ENCODE data around the gene SORL1.

Gene SORL1

GRCh38 chr11:121444526-121444925 lies 7.6 kb upstream of the SORL1 start:
- TF ChIP-seq CEBPB (IDR thresholded peaks at IDR 0.05) (no peak), TCF12 (IDR thresholded peaks at IDR 0.05; ENCODE audit: low read depth) (no peak), CREB1 (IDR thresholded peaks at IDR 0.05; ENCODE audit: low read depth) (no peak), RAD21 (IDR thresholded peaks at IDR 0.05; ENCODE audit: low read depth) (no peak), YY1 (IDR thresholded peaks at IDR 0.05; ENCODE audit: low read depth) (no peak), MAX (IDR thresholded peaks at IDR 0.05) (no peak), TAF1 (IDR thresholded peaks at IDR 0.05; ENCODE audit: low read depth) (no peak), TEAD4 (IDR thresholded peaks at IDR 0.05) (no peak), EP300 (IDR thresholded peaks at IDR 0.05; ENCODE audit: borderline replicate concordance) (no peak), ZBTB7A (IDR thresholded peaks at IDR 0.05; ENCODE audit: low read depth) (no peak)

DNA sequence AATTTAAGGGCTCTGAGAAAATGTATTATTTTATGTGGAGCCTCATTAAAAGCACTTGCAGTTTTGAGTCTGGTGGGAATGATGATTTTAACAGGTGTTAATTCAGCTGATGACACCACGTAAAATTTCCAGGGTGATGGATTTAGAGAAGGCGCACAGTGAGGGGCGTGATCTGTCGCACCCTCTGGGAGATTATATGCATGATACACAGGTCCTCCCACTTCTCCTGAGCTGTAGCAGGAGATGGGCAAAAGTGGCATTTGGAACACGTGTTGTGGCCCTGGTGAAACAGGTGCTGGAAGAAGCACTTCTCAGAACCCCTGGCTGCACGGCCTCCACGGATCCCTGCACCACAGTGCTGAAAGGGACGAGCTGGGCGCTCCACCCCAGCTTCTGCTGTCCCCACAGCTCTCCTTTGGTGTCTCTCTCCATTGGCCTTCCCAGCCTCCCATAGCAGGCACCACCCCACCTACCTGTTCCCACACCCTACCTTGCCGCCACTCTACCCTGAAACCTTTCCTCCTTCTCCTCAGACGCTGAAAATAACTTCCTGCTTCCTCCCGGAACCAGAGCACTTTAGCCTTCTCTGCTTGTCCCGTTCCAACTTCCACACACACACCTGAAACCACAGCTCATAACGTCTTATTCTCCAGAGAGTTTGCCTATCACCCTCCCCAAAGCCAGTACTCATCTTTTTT lies 6.9 kb upstream of the SORL1 start:
- TF ChIP-seq TEAD4 (IDR thresholded peaks at IDR 0.05) (no peak), TCF12 (IDR thresholded peaks at IDR 0.05; ENCODE audit: low read depth) (no peak), RAD21 (IDR thresholded peaks at IDR 0.05; ENCODE audit: low read depth) (no peak), CEBPB (IDR thresholded peaks at IDR 0.05) (no peak), FOXM1 (IDR thresholded peaks at IDR 0.05; ENCODE audit: borderline replicate concordance, low read depth) (no peak), YY1 (IDR thresholded peaks at IDR 0.05; ENCODE audit: low read depth) (no peak), TAF1 (IDR thresholded peaks at IDR 0.05; ENCODE audit: low read depth) (no peak), USF1 (IDR thresholded peaks at IDR 0.05) (no peak), CREB1 (IDR thresholded peaks at IDR 0.05; ENCODE audit: low read depth) (no peak), ZBTB7A (IDR thresholded peaks at IDR 0.05; ENCODE audit: low read depth) (no peak), NFIC (IDR thresholded peaks at IDR 0.05) (no peak), EP300 (IDR thresholded peaks at IDR 0.05; ENCODE audit: borderline replicate concordance) (no peak), EGR1 (IDR thresholded peaks at IDR 0.05) (no peak), MAX (IDR thresholded peaks at IDR 0.05) (no peak)
- TF ChIP-seq, protein P1, sequence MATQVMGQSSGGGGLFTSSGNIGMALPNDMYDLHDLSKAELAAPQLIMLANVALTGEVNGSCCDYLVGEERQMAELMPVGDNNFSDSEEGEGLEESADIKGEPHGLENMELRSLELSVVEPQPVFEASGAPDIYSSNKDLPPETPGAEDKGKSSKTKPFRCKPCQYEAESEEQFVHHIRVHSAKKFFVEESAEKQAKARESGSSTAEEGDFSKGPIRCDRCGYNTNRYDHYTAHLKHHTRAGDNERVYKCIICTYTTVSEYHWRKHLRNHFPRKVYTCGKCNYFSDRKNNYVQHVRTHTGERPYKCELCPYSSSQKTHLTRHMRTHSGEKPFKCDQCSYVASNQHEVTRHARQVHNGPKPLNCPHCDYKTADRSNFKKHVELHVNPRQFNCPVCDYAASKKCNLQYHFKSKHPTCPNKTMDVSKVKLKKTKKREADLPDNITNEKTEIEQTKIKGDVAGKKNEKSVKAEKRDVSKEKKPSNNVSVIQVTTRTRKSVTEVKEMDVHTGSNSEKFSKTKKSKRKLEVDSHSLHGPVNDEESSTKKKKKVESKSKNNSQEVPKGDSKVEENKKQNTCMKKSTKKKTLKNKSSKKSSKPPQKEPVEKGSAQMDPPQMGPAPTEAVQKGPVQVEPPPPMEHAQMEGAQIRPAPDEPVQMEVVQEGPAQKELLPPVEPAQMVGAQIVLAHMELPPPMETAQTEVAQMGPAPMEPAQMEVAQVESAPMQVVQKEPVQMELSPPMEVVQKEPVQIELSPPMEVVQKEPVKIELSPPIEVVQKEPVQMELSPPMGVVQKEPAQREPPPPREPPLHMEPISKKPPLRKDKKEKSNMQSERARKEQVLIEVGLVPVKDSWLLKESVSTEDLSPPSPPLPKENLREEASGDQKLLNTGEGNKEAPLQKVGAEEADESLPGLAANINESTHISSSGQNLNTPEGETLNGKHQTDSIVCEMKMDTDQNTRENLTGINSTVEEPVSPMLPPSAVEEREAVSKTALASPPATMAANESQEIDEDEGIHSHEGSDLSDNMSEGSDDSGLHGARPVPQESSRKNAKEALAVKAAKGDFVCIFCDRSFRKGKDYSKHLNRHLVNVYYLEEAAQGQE (IDR thresholded peaks at IDR 0.05; ENCODE audit: low read depth) = no peak

DNA sequence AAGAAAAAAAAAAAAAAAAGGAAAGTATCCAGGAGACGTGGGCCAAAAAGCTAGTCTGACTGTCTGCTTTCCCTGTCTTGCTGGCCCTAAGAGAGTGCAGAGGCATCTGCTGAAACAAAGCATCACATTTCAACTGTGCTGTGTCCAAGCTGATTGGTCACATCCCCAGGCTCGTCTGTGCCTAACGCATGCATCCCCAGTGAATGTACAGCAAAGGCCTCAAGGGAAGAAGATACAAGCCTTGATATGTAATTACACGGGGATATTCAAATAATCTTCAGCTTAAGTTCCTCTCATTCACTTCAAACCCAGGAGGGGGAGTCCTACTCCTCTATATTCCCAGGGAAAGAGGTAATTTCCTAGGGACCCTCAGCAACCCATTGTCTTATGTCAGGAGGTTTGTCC lies 5.4 kb upstream of the SORL1 start:
- no peak for TF ChIP-seq USF1 (IDR thresholded peaks at IDR 0.05)
- peak; percentile 42 for TF ChIP-seq RAD21 (IDR thresholded peaks at IDR 0.05; ENCODE audit: low read depth)
- TF ChIP-seq CREB1 (IDR thresholded peaks at IDR 0.05; ENCODE audit: low read depth) = no peak

GRCh38 chr11:121448011-121448410 lies 4.1 kb upstream of the SORL1 start:
- TF ChIP-seq MAX (IDR thresholded peaks at IDR 0.05) (no peak), CEBPB (IDR thresholded peaks at IDR 0.05) (no peak), YY1 (IDR thresholded peaks at IDR 0.05; ENCODE audit: low read depth) (no peak), EP300 (IDR thresholded peaks at IDR 0.05; ENCODE audit: borderline replicate concordance) (no peak), CREB1 (IDR thresholded peaks at IDR 0.05; ENCODE audit: low read depth) (no peak), TEAD4 (IDR thresholded peaks at IDR 0.05) (no peak), NFIC (IDR thresholded peaks at IDR 0.05) (no peak), USF1 (IDR thresholded peaks at IDR 0.05) (no peak), RAD21 (IDR thresholded peaks at IDR 0.05; ENCODE audit: low read depth) (no peak), FOXM1 (IDR thresholded peaks at IDR 0.05; ENCODE audit: borderline replicate concordance, low read depth) (no peak), TAF1 (IDR thresholded peaks at IDR 0.05; ENCODE audit: low read depth) (no peak), TCF12 (IDR thresholded peaks at IDR 0.05; ENCODE audit: low read depth) (no peak), ZBTB7A (IDR thresholded peaks at IDR 0.05; ENCODE audit: low read depth) (no peak), EGR1 (IDR thresholded peaks at IDR 0.05) (no peak)
- TF ChIP-seq, protein P1 (IDR thresholded peaks at IDR 0.05; ENCODE audit: low read depth) = no peak

- no peak for TF ChIP-seq NFIC (IDR thresholded peaks at IDR 0.05)
- no peak for TF ChIP-seq MAX (IDR thresholded peaks at IDR 0.05)
- no peak for TF ChIP-seq ZBTB7A (IDR thresholded peaks at IDR 0.05; ENCODE audit: low read depth)
- TF ChIP-seq CEBPB (IDR thresholded peaks at IDR 0.05) = no peak
- TF ChIP-seq EGR1 (IDR thresholded peaks at IDR 0.05) = no peak
- TF ChIP-seq USF1 (IDR thresholded peaks at IDR 0.05) = no peak
- no peak for TF ChIP-seq FOXM1 (IDR thresholded peaks at IDR 0.05; ENCODE audit: borderline replicate concordance, low read depth)
- TF ChIP-seq, protein P1 (IDR thresholded peaks at IDR 0.05; ENCODE audit: low read depth) = no peak
- TF ChIP-seq TAF1 (IDR thresholded peaks at IDR 0.05; ENCODE audit: low read depth) = no peak
- no peak for TF ChIP-seq TCF12 (IDR thresholded peaks at IDR 0.05; ENCODE audit: low read depth)
- no peak for TF ChIP-seq CREB1 (IDR thresholded peaks at IDR 0.05; ENCODE audit: low read depth)
- no peak for TF ChIP-seq YY1 (IDR thresholded peaks at IDR 0.05; ENCODE audit: low read depth)
- no peak for TF ChIP-seq TEAD4 (IDR thresholded peaks at IDR 0.05)
- no peak for TF ChIP-seq EP300 (IDR thresholded peaks at IDR 0.05; ENCODE audit: borderline replicate concordance)
- TF ChIP-seq RAD21 (IDR thresholded peaks at IDR 0.05; ENCODE audit: low read depth) = no peak
Measured at GRCh38 chr11:121448431-121448941, 3.6 kb upstream of the SORL1 start.
